HCT116 (cell line): Measurements from ENCODE around the gene TXLNA. TPM values are rescaled to one million over a fixed set of nuclear protein-coding genes. Genes with fewer than 3 reads are reported as not detected.

Experiments
- ATAC-seq: fragments of 200-7000 bp; cut with Tn5 transposase; 2 replicates; pipeline ENCODE4 v1.9.1; 2020; ENCODE audit warnings: mild to moderate bottlenecking, moderate library complexity
- BruUV-seq: library from RNA; stranded (reverse); fragments of 400-500 nt; replicated peaks from 2 replicates; lab custom pipeline; 2021; lab: Mats Ljungman, UMichigan
- CTCF ChIA-PET: fragments of 300-600 bp; sonication (Branson Sonifier 250); formaldehyde crosslinking; loops from one replicate; lab custom pipeline; 2021; ENCODE audit warnings: antibody characterized with exemption; lab: Charles Lee
- POLR2A ChIA-PET: fragments of 300-600, 350-600 bp; sonication (Branson Sonifier 250); formaldehyde crosslinking; loops from one replicate; lab custom pipeline; 2021; ENCODE audit warnings: antibody characterized with exemption; lab: Charles Lee
- RAD21 ChIA-PET, 2 experiments: fragments of 300-600 bp; sonication (Branson Sonifier 250); formaldehyde crosslinking; loops; one replicate each; lab custom pipeline; 2023; ENCODE audit warnings: low total read pairs in 2 of 2; ENCODE audit not compliant: uncharacterized antibody in 2 of 2, unreplicated experiment in 2 of 2, low non-redundant PET in 1 of 2; lab: Charles Lee
- DNase-seq: peaks from one replicate; pipeline ENCODE4 v3.0.0-alpha.2; 2010; ENCODE audit warnings: low read depth, low spot score
- H2AFZ ChIP-seq: fragments of 200-600 bp; shearing (Covaris generic), sonication (generic); 2 replicates; pipeline ENCODE4 v1.6.1; 2017; ENCODE audit warnings: low read depth, mixed run types, mixed read lengths, antibody characterized with exemption, low read length; ENCODE audit not compliant: poor library complexity, severe bottlenecking
- H3K27ac ChIP-seq: 2 replicates; pipeline ENCODE4 v1.5.1; 2012; ENCODE audit warnings: low read depth, low read length
- H3K27me3 ChIP-seq: fragments of 200-600 bp; sonication (generic); 2 replicates; pipeline ENCODE4 v1.6.1; 2016; ENCODE audit warnings: mixed run types, low read length, mixed read lengths; ENCODE audit not compliant: insufficient read depth
- H3K36me3 ChIP-seq, 2 experiments: fragments of 200-500 bp in 1 of 2; fragments of 200-600 bp in 1 of 2; sonication (Bioruptor generic) in 1 of 2; sonication (generic) in 1 of 2; 2 replicates each; pipeline versions ENCODE4 v1.5.1 to v1.6.1; 2014 to 2016; ENCODE audit warnings: low read length in 2 of 2, inconsistent platforms in 1 of 2, mixed read lengths in 1 of 2, mixed run types in 1 of 2; ENCODE audit not compliant: insufficient read depth in 2 of 2, control insufficient read depth in 1 of 2
- H3K4me1 ChIP-seq, 2 experiments: fragments of 200-600 bp in 1 of 2; sonication (generic) in 1 of 2; 2 replicates each; pipeline versions ENCODE4 v1.5.1 to v1.6.1; 2012 to 2017; ENCODE audit warnings: low read length in 2 of 2, inconsistent platforms in 1 of 2, mild to moderate bottlenecking in 1 of 2, mixed read lengths in 1 of 2, mixed run types in 1 of 2, moderate library complexity in 1 of 2; ENCODE audit not compliant: insufficient read depth in 2 of 2, control insufficient read depth in 1 of 2
- H3K4me2 ChIP-seq: fragments of 200-600 bp; sonication (generic); 2 replicates; pipeline ENCODE4 v1.6.1; 2017; ENCODE audit warnings: mixed run types, low read length, mixed read lengths
- H3K4me3 ChIP-seq, 2 experiments: fragments of 200-600 bp in 1 of 2; sonication (generic) in 1 of 2; replicated peaks in 1 of 2; 2 replicates each; pipeline ENCODE4 v1.5.1; 2011 to 2016; ENCODE audit warnings: low read length in 2 of 2, control low read depth in 1 of 2, low read depth in 1 of 2, mild to moderate bottlenecking in 1 of 2, mixed read lengths in 1 of 2, mixed run types in 1 of 2
- H3K79me2 ChIP-seq: fragments of 200-600 bp; sonication (generic); 2 replicates; pipeline ENCODE4 v1.6.1; 2017; ENCODE audit warnings: mild to moderate bottlenecking, mixed run types, low read length, moderate library complexity, mixed read lengths; ENCODE audit not compliant: insufficient read depth
- H3K9ac ChIP-seq: fragments of 200-600 bp; sonication (generic); 2 replicates; pipeline ENCODE4 v1.6.1; 2016; ENCODE audit warnings: low read length, mixed read lengths
- H3K9me2 ChIP-seq: fragments of 200-600 bp; sonication (generic), shearing (Covaris generic); 2 replicates; pipeline ENCODE4 v1.6.1; 2017; ENCODE audit warnings: mixed run types, mild to moderate bottlenecking, moderate library complexity; ENCODE audit not compliant: insufficient read depth
- H3K9me3 ChIP-seq, 2 experiments: fragments of 200-500 bp in 1 of 2; fragments of 200-600 bp in 1 of 2; sonication (Bioruptor generic) in 1 of 2; sonication (generic) in 1 of 2; 2 replicates each; pipeline ENCODE4 v1.6.1; 2014 to 2017; ENCODE audit warnings: low read length in 2 of 2, mixed read lengths in 2 of 2, inconsistent platforms in 1 of 2, low read depth in 1 of 2, mild to moderate bottlenecking in 1 of 2, mixed run types in 1 of 2, moderate library complexity in 1 of 2; ENCODE audit not compliant: control insufficient read depth in 1 of 2, insufficient read depth in 1 of 2
- H4K20me1 ChIP-seq: fragments of 200-600 bp; sonication (generic), shearing (Covaris generic); 2 replicates; pipeline ENCODE4 v1.6.1; 2017; ENCODE audit warnings: mixed run types, mild to moderate bottlenecking, moderate library complexity; ENCODE audit not compliant: insufficient read depth
- RAD21 ChIP-seq: IDR thresholded peaks from 2 replicates; pipeline ENCODE4 v1.6.1; 2012; ENCODE audit warnings: low read depth, mild to moderate bottlenecking
- YY1 ChIP-seq: IDR thresholded peaks from 2 replicates; pipeline ENCODE4 v1.6.1; 2011; ENCODE audit warnings: low read length, low read depth, moderate library complexity, mild to moderate bottlenecking; ENCODE audit not compliant: insufficient replicate concordance; ENCODE audit errors: extremely low read depth
- ZFX ChIP-seq: fragments of 450-650 bp; IDR thresholded peaks from 2 replicates; pipeline ENCODE4 v1.6.1; 2017
- intact Hi-C: fragments of 100-400 bp; cut with micrococcal nuclease; formaldehyde crosslinking; loops from 2 replicates; pipeline ENCODE4 v1.10.0; 2022
- total RNA-seq: library from RNA; stranded (reverse); gene quantifications from one replicate; pipeline ENCODE4 v1.2.1, GENCODE V29; 2021; ENCODE audit not compliant: unreplicated experiment
- TF ChIP-seq, protein P1 (sequence below), 3 experiments: fragments of 200-600 bp in 1 of 3; sonication (generic) in 1 of 3; IDR thresholded peaks in 2 of 3; conservative IDR thresholded peaks in 1 of 3; 2 replicates each; pipeline ENCODE4 v1.5.1; 2012 to 2017; ENCODE audit warnings: low read depth in 2 of 3, low read length in 2 of 3, antibody characterized with exemption in 1 of 3, borderline replicate concordance in 1 of 3, control low read depth in 1 of 3, mild to moderate bottlenecking in 1 of 3, mixed read lengths in 1 of 3, mixed run types in 1 of 3, moderate library complexity in 1 of 3; ENCODE audit not compliant: insufficient read depth in 1 of 3

TXLNA gene
- total RNA-seq, 1 experiment from 2014 or later, result 37.2 TPM

DNA sequence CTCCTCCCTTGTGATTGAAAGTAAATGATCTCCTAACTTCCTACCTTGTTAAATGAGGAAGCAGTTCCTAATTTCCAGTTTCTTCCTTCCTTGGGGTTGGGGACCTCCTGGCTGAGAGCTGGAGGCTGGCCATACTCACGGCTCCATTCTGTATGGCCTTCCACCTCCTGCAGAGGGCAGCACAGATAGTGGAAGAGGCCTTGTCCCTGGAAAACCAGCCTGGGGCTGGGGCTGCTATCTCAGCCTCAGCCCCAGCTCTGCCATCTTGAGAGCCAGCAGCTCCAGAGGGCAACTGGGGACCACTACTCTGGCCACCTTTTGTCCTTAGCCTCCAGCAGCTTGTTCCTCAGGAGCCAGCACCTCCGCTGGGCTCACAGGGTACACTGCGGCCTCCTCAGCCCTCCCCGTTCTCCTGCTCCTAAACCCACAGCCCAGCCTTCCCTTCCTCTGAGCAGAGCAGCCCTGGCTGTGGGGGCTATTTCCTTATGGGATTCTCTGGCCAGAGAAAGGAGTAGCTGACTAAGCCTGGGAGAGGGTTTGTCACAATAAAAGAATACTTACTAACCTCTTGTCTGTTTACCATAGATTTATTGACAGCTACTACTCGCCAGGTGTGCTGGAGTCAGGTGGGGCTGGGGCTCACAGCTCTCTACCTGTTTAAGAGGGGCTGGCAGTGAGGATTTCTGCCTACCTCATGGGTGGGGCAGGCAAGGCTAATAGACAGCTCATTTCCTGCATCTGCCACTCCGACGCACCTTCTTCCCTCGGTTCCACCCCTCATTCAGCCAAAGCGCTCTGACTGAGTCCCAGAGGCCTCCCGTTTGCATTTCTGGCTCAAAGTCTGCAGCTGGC is 36.4 kb downstream of the TXLNA start:
- TF ChIP-seq, protein P1, sequence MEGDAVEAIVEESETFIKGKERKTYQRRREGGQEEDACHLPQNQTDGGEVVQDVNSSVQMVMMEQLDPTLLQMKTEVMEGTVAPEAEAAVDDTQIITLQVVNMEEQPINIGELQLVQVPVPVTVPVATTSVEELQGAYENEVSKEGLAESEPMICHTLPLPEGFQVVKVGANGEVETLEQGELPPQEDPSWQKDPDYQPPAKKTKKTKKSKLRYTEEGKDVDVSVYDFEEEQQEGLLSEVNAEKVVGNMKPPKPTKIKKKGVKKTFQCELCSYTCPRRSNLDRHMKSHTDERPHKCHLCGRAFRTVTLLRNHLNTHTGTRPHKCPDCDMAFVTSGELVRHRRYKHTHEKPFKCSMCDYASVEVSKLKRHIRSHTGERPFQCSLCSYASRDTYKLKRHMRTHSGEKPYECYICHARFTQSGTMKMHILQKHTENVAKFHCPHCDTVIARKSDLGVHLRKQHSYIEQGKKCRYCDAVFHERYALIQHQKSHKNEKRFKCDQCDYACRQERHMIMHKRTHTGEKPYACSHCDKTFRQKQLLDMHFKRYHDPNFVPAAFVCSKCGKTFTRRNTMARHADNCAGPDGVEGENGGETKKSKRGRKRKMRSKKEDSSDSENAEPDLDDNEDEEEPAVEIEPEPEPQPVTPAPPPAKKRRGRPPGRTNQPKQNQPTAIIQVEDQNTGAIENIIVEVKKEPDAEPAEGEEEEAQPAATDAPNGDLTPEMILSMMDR (IDR thresholded peaks at IDR 0.05 in 2 of 3, conservative IDR thresholded peaks at IDR 0.05 in 1 of 3; ENCODE audit: borderline replicate concordance in 1 of 3, insufficient read depth in 1 of 3, low read depth in 2 of 3, low read length in 2 of 3), result peak; percentile 76 to 92 (median 90); a peak in 5 of 6 replicates
- TF ChIP-seq RAD21, result peak; percentile 86
- peak; percentile 14 for TF ChIP-seq YY1
- TF ChIP-seq ZFX, result no peak
- ChIA-PET RAD21 (interaction anchor here (0.6 to 1.4 kb wide), 6 partner anchors 23 to 178 kb away, joined by 3 to 4 read pairs (median 4); partner anchors contain the start of genes BSDC1 (in 1 of the 2) and MARCKSL1 (in 1 of the 2)), POLR2A (interaction anchor here (1.7 kb wide), 1 partner anchor 120 kb away, joined by 5 read pairs; the partner anchor contains the start of gene MARCKSL1), CTCF (interaction anchor here (0.7 to 1.6 kb wide), 12 partner anchors 9 to 178 kb away, joined by 3 to 12 read pairs (median 4); partner anchors contain the start of genes BSDC1, CCDC28B and IQCC)
- peak; percentile 94 for ATAC-seq
- Histone ChIP-seq H3K9ac (no peak overlapping the region), H3K27ac (no peak overlapping the region), H3K4me1 (peaks cover 3 to 16% of the 10 kb centered on the region in 2 experiments; a peak in 3 of 4 replicates), H3K4me2 (no peak overlapping the region), H3K27me3 (no peaks in the 10 kb centered on the region), H4K20me1 (no peaks in the 10 kb centered on the region), H3K4me3 (no peak overlapping the region), H3K36me3 (peaks cover 2 to 4% of the 10 kb centered on the region in 2 experiments; a peak in 1 of 4 replicates), H3K79me2 (no peaks in the 10 kb centered on the region), H3K9me3 (no peaks in the 10 kb centered on the region), H3K9me2 (no peaks in the 10 kb centered on the region), H2AFZ (no peak overlapping the region)
- intact Hi-C loops, result loop anchor here (1.0 to 5.0 kb wide), 3 partner anchors 76 to 199 kb away; partner anchors contain the start of gene HDAC1
- peak; percentile 32 for DNase-seq
- BruUV-seq, result no TSS peak
